MM.1S (cell line): ENCODE results near the gene ECSIT.
"Not testable (repeated sequence)": the region's sequence is repeated elsewhere in the genome, so short reads cannot be mapped to it uniquely, and the experiment has no call there.

ENCODE experiments used
- DNase-seq: peaks from one replicate; pipeline ENCODE4 v3.0.0-alpha.2; 2015
- H2AFZ ChIP-seq: fragments of 300-600 bp; sonication (generic); 2 replicates; pipeline ENCODE4 v1.6.0; 2016; ENCODE audit warnings: antibody characterized with exemption, low read length
- H3F3A ChIP-seq: fragments of 300-600 bp; sonication (generic); 2 replicates; pipeline ENCODE4 v1.6.1; 2016; ENCODE audit warnings: mild to moderate bottlenecking, antibody characterized with exemption, low read length, moderate library complexity, mixed read lengths; ENCODE audit not compliant: insufficient read depth
- H3K27ac ChIP-seq: fragments of 300-600 bp; sonication (generic); 2 replicates; pipeline ENCODE4 v1.5.1; 2016; ENCODE audit warnings: mild to moderate bottlenecking, low read length
- H3K27me3 ChIP-seq: fragments of 300-600 bp; sonication (generic); replicated peaks from 2 replicates; pipeline ENCODE4 v1.6.0; 2016; ENCODE audit warnings: low read length; ENCODE audit not compliant: insufficient read depth
- H3K36me3 ChIP-seq: fragments of 300-600 bp; sonication (generic); replicated peaks from 2 replicates; pipeline ENCODE4 v1.6.1; 2016; ENCODE audit warnings: mild to moderate bottlenecking, low read length, mixed read lengths; ENCODE audit not compliant: insufficient read depth
- H3K4me1 ChIP-seq: fragments of 300-600 bp; sonication (generic); 2 replicates; pipeline ENCODE4 v1.6.1; 2016; ENCODE audit warnings: low read length, mixed read lengths
- H3K4me2 ChIP-seq: fragments of 300-600 bp; sonication (generic); 2 replicates; pipeline ENCODE4 v1.6.0; 2016; ENCODE audit warnings: low read depth, low read length
- H3K4me3 ChIP-seq: fragments of 300-600 bp; sonication (generic); 2 replicates; pipeline ENCODE4 v1.5.1; 2016; ENCODE audit warnings: low read length, mixed read lengths
- H3K79me2 ChIP-seq: fragments of 300-600 bp; sonication (generic); 2 replicates; pipeline ENCODE4 v1.6.1; 2016; ENCODE audit warnings: mixed run types, low read length, mixed read lengths
- H3K9ac ChIP-seq: fragments of 300-600 bp; sonication (generic); 2 replicates; pipeline ENCODE4 v1.6.1; 2016; ENCODE audit warnings: low read length, mixed read lengths
- H3K9me2 ChIP-seq: fragments of 300-600 bp; sonication (generic); replicated peaks from 2 replicates; pipeline ENCODE4 v1.6.1; 2016; ENCODE audit warnings: mild to moderate bottlenecking, low read length, mixed read lengths; ENCODE audit not compliant: insufficient read depth
- H3K9me3 ChIP-seq: fragments of 300-600 bp; sonication (generic); replicated peaks from 2 replicates; pipeline ENCODE4 v1.6.1; 2016; ENCODE audit warnings: mild to moderate bottlenecking, low read length, mixed read lengths; ENCODE audit not compliant: insufficient read depth
- H4K20me1 ChIP-seq: fragments of 300-600 bp; sonication (generic); 2 replicates; pipeline ENCODE4 v1.6.1; 2016; ENCODE audit warnings: mild to moderate bottlenecking, low read length, moderate library complexity, mixed read lengths; ENCODE audit not compliant: insufficient read depth
- EZH2 ChIP-seq: fragments of 300-600 bp; sonication (generic); optimal IDR thresholded peaks from 2 replicates; pipeline ENCODE3; 2017; ENCODE audit warnings: low read depth, mild to moderate bottlenecking, antibody characterized with exemption, low read length, mixed read lengths
- EZH2phosphoT487 ChIP-seq: fragments of 300-600 bp; sonication (generic); IDR thresholded peaks from 2 replicates; pipeline ENCODE4 v1.6.1; 2018; ENCODE audit warnings: antibody characterized with exemption, low read length
- TF ChIP-seq, protein P1 (sequence below): fragments of 300-600 bp; sonication (generic); IDR thresholded peaks from 2 replicates; pipeline ENCODE4 v1.5.1; 2016; ENCODE audit warnings: antibody characterized with exemption, low read length, mixed read lengths

The ECSIT gene

DNA sequence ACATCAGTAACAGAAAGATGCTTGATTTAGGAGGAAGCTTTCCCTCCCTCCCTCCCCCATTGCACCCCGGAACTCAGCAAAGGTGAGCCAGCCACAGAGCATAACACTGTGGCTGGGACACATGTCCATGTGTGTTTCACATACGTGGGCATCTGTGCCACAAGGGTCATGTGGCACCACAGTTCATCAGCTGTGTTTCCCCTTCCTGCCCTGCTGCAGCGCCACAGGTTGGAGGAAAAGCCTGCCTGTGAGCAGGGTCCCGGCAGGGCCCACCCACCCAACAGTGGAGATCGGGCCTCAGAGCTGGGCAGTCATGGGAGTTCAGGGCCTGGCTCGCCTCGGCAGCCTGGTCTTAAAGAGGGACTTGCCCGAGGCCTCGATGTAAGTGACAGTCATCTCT, 45.8 kb upstream of the ECSIT start:
- no peaks in the 10 kb centered on the region for H3K79me2 ChIP-seq
- H3K9ac ChIP-seq = no peak overlapping the region
- DNase-seq = no peak
- H3K27ac ChIP-seq = no peak overlapping the region
- no peak for TF ChIP-seq EZH2
- TF ChIP-seq EZH2phosphoT487 = no peak
- TF ChIP-seq, protein P1, sequence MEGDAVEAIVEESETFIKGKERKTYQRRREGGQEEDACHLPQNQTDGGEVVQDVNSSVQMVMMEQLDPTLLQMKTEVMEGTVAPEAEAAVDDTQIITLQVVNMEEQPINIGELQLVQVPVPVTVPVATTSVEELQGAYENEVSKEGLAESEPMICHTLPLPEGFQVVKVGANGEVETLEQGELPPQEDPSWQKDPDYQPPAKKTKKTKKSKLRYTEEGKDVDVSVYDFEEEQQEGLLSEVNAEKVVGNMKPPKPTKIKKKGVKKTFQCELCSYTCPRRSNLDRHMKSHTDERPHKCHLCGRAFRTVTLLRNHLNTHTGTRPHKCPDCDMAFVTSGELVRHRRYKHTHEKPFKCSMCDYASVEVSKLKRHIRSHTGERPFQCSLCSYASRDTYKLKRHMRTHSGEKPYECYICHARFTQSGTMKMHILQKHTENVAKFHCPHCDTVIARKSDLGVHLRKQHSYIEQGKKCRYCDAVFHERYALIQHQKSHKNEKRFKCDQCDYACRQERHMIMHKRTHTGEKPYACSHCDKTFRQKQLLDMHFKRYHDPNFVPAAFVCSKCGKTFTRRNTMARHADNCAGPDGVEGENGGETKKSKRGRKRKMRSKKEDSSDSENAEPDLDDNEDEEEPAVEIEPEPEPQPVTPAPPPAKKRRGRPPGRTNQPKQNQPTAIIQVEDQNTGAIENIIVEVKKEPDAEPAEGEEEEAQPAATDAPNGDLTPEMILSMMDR = no peak
- no peaks in the 10 kb centered on the region for H4K20me1 ChIP-seq
- H3K27me3 ChIP-seq = no peaks in the 10 kb centered on the region; the same call in 1 of the 2 replicates
- no peaks in the 10 kb centered on the region for H3K4me1 ChIP-seq
- no peak overlapping the region for H3K4me3 ChIP-seq
- H3K9me3 ChIP-seq = no peaks in the 10 kb centered on the region
- H3F3A ChIP-seq = no peaks in the 10 kb centered on the region
- H3K4me2 ChIP-seq = no peak overlapping the region
- H3K9me2 ChIP-seq = no peaks in the 10 kb centered on the region
- no peaks in the 10 kb centered on the region for H3K36me3 ChIP-seq
- no peak overlapping the region for H2AFZ ChIP-seq

DNA sequence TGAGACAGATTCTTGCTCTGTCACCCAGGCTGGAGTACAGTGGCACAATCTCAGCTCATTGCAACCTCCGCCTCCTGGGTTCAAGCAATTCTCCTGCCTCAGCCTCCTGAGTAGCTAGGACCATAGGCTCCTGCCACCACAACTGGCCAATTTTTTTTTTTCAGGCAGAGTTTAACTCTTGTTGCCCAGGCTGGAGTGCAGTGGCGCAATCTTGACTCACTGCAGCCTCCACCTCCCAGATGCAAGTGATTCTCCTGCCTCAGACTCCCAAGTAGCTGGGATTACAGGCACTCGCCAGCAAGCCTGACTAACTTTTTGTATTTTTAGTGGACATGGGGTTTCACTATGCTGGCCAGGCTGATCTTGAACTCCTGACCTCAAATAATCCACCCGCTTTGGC, 44.8 kb upstream of the ECSIT start:
- not testable (repeated sequence) for H3K4me1 ChIP-seq, H3K36me3 ChIP-seq, H3K9ac ChIP-seq, H3K27me3 ChIP-seq, H3K9me2 ChIP-seq, H3K79me2 ChIP-seq, DNase-seq, H3K4me3 ChIP-seq, H2AFZ ChIP-seq, H3K27ac ChIP-seq, H4K20me1 ChIP-seq, H3F3A ChIP-seq, H3K9me3 ChIP-seq, H3K4me2 ChIP-seq

DNA sequence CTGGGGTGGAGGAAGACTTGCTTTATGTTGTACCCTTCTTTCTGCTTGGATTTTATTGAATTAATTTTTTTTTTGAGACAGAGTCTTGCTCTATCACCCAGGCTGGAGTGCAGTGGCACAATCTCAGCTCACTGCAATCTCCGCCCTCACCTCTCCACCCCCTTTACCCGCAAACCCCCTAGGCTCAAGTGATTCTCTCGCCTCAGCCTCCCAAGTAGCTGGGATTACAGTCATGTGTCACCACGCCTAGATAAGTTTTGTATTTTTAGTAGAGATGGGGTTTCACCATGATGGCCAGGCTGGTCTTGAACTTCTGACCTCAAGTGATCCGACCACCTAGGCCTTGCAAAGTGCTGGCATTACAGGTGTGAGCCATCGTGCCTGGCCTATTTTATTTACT, 44.4 kb upstream of the ECSIT start:
- not testable (repeated sequence) for H3K4me3 ChIP-seq, H3K27ac ChIP-seq, H2AFZ ChIP-seq, H3K27me3 ChIP-seq, H3K9me3 ChIP-seq, H3K4me1 ChIP-seq, H4K20me1 ChIP-seq, H3K9me2 ChIP-seq, H3F3A ChIP-seq, H3K4me2 ChIP-seq, H3K79me2 ChIP-seq, H3K36me3 ChIP-seq, DNase-seq, H3K9ac ChIP-seq

DNA sequence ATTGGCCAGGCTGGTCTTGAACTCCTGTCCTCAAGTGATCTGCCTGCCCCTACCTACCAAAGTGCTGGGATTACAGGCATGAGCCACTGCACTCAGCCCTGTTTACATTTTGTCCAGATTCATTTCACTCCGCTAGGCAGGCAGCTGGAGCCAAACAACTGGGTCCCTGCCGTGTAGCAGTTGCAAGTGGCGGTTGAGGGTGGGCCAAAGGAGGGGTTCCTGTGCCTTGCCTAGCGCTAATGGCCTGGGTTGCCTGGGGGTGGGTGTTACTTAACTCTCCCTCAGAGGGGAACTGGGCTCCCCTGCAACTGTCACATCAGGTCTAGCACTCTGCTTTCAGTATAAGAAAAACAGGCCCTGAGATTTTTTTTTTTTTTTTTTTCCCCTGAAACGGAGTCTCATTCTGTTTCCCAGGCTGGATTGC, 41.1 kb upstream of the ECSIT start:
- TF ChIP-seq EZH2 (no peak), EZH2phosphoT487 (no peak)
- TF ChIP-seq, protein P1 = no peak
- DNase-seq = no peak
- Histone ChIP-seq H3K36me3 (no peaks in the 10 kb centered on the region), H3K9ac (no peak overlapping the region), H3K79me2 (no peaks in the 10 kb centered on the region), H3K27me3 (no peaks in the 10 kb centered on the region), H3K27ac (no peak overlapping the region), H4K20me1 (no peaks in the 10 kb centered on the region), H3K4me1 (no peaks in the 10 kb centered on the region), H3F3A (no peaks in the 10 kb centered on the region), H3K9me3 (no peaks in the 10 kb centered on the region), H3K4me2 (no peak overlapping the region), H3K4me3 (no peak overlapping the region), H3K9me2 (no peaks in the 10 kb centered on the region), H2AFZ (no peak overlapping the region)
